Measurements from ENCODE around the gene RBM17.
"Not testable (repeated sequence)": the region's sequence is repeated elsewhere in the genome, so short reads cannot be mapped to it uniquely, and the experiment has no call there.

The RBM17 gene

GRCh38 chr10:6165221-6165725 is 76.4 kb downstream of the RBM17 start:
- peak overlapping the region in 2 of 5 donors; percentile 76 to 79 for H3K4me3 ChIP-seq (ENCODE audit: low read depth in 1 of 5, low read length in 5 of 5)
- peak overlapping the region in 1 of 5 donors; percentile 20 for H3K9ac ChIP-seq (ENCODE audit: low read length in 5 of 5)
- H3K4me1 ChIP-seq (ENCODE audit: control insufficient read depth in 5 of 5, insufficient read depth in 5 of 5, low read length in 5 of 5) = peaks cover 5 to 56% (median 41%) of the 10 kb centered on the region in 5 donors

GRCh38 chr10:6165933-6166332 is 77.1 kb downstream of the RBM17 start:
- Histone ChIP-seq H3K4me1 (ENCODE audit: control insufficient read depth in 5 of 5, insufficient read depth in 5 of 5, low read length in 5 of 5) (peaks cover 5 to 62% (median 47%) of the 10 kb centered on the region in 5 donors), H3K27ac (ENCODE audit: low read depth, low read length) (peak overlapping the region; percentile 98), H3K36me3 (ENCODE audit: control insufficient read depth in 5 of 5, insufficient read depth in 5 of 5, low read length in 5 of 5) (peaks cover 0 to 13% (median 9%) of the 10 kb centered on the region in 5 donors)
- H3K4me3 ChIP-seq (ENCODE audit: low read depth in 1 of 5, low read length in 5 of 5); H3K27me3 ChIP-seq (ENCODE audit: control insufficient read depth in 5 of 5, insufficient read depth in 4 of 5, low read length in 5 of 5); H3K9ac ChIP-seq (ENCODE audit: low read length in 5 of 5); H3K9me3 ChIP-seq (ENCODE audit: control insufficient read depth in 5 of 5, low read length in 5 of 5): not testable (repeated sequence)

More at GRCh38 chr10:6165221-6165725, 76.4 kb downstream of the RBM17 start:
- no peaks in the 10 kb centered on the region for H3K27me3 ChIP-seq (ENCODE audit: control insufficient read depth in 5 of 5, insufficient read depth in 4 of 5, low read length in 5 of 5)
- H3K27ac ChIP-seq (ENCODE audit: low read depth, low read length) = peak overlapping the region; percentile 98
- peaks cover 0 to 13% (median 9%) of the 10 kb centered on the region in 5 donors for H3K36me3 ChIP-seq (ENCODE audit: control insufficient read depth in 5 of 5, insufficient read depth in 5 of 5, low read length in 5 of 5)
- no peaks in the 10 kb centered on the region for H3K9me3 ChIP-seq (ENCODE audit: control insufficient read depth in 5 of 5, low read length in 5 of 5)

All from subcutaneous abdominal adipose tissue (tissue), 5 donors.